ENCODE results near the gene ARHGEF38.
"Not testable (repeated sequence)": the region's sequence is repeated elsewhere in the genome, so short reads cannot be mapped to it uniquely, and the experiment has no call there.

ARHGEF38 gene

DNA sequence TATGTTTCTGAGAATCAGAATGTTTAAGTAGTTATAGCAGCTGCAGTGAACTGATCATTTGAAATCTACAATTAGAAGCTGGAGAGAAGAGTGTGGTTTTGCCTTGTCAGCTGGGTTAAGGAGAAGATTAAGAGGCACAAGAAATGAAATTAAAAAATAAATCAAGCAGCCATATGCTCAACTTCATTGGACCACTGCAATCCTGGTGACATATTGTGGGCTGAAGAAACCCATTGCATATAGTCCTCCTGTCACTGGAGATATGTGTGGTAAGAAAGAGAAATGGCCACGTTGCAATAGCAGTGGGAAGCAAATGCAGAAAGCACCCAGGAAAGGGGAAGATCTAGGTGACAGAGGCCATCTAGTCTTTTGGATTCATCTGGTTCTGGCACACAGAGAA is 93.0 kb downstream of the ARHGEF38 start:
- DNase-seq (ENCODE audit: low read depth, low spot score) = no peak

DNA sequence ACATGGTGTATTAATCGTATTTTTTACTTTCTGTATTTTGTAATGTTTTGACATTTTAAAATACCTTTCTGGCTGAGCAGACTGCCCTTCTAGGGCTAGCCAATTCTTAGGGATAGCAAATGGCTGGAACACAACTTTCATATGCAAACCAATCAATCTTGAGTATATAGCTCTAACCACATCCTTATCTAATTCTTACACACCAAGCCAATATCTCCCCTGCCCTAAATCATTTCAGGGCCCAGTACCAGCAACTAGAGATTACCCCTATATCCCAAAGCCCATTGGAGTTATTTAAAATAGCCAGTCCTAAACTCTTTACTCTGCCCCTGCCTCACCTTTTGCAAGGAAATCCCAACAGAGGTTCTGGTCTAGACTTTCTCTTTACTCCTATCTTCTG is 97.8 kb downstream of the ARHGEF38 start:
- DNase-seq (ENCODE audit: low read depth, low spot score) = no peak

DNA sequence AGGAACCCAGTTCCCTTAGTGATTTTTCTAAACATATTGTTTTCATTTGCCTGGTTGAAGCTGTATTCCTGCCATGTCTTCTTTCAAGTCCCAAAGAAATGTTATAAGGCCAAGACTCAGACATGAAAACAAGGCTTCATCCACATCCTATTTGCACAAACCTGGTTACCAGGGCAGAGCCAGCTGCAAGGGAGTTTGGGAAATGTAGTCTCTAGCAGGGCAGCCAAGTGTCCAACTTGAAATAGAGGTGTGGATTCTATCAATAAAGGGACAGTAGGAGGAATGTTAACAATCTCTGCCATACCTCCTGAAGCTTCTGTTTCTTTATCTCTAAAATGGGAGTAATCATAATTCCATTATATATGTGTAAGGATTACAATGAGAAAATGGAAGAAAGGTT is 99.5 kb downstream of the ARHGEF38 start:
- DNase-seq (ENCODE audit: low read depth, low spot score) = no peak

DNA sequence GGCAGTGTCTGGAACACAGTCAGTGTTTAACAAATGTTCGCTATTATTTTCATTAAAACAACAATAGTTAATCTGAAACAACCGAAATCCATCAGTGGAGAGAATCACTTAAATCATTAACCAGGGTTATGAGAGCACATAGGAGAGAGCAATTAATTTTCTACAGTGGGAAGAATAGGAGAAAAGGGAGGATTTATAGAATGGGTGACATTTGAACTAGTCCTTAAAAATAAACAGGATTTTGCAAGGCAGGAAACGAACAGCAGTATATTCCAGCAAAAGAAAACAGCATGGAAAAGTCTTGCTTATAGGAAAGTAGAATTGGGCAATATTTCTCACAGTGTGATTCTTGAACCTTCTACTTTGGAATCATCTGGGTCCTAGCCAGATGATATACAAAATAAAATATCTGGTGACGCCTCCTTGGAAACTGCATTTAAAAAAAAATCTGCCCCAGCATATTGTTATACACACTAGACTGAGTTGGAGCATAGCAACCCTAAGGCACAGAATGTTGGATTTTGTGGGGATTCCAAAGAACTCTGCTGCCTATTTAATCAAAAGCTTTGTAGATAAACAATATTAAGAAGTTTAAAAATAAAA is 100.0 kb downstream of the ARHGEF38 start:
- no peak for DNase-seq (ENCODE audit: low read depth, low spot score)

DNA sequence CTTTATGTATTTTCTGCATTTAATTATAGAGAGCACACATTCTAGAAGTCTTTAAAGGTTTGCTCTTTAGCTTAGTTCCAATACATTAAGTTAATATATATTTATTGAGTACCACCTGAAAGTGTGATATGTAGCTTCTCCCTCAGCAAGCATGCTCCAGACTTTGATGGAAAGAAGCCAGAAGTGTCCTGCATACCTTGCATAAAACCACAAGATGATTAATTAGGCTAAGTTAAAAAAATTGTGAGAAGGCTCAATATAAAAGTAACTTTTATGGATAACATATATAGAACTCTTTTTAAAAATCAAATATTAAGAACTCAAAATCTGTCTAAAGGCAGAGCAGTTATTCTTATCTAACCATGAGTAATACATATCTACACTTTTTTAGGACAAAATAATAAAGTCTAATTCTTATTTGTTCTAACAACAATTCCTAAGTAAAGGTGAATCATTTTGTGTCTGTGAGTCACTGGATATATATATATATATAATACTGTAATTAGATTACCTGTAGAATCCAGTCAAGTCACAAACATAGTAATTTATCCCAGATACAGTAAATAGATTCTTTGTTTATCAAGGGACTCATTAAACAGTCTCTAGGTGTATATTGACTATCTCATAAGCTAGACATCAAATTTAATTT is 104.8 kb downstream of the ARHGEF38 start:
- no peak for DNase-seq (ENCODE audit: low read depth, low spot score)

DNA sequence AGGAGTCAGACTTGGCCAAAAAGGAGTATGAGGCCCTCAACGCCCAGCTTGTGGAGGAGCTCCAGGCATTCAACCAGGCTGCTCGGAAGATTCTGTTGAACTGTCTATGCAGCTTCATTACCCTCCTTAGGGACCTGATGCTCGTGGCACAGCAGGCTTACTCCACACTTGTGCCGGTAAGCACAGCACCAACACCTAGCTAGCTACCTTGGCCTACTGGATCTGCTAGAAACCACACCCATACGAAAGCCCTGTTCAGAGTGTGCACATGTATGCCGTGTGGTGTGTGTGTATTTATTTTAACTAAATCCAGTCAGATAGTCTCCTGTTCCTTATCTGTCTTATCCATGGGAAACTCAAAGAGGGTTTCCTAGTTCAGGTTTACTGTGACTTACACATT is 106.8 kb downstream of the ARHGEF38 start:
- no peak for DNase-seq (ENCODE audit: low read depth, low spot score)

DNA sequence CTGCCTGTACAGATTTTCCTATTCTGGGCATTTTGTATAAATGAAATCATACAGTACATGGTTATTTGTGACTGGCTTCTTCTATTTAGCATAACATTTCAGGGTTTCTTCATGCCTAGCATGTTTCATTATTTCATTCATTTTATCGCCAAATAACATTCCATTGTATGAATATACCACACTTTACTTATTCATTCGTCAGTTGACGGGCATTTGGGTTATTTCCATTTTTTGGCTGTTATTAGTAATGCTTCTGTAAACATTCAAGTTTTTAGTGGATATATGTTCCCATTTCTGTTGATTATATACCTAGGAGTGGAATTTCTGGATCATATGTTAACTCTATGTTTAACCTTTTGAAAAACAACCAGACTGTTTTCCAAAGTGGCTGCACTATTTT is 108.6 kb downstream of the ARHGEF38 start:
- no peak for DNase-seq (ENCODE audit: low read depth, low spot score)

DNA sequence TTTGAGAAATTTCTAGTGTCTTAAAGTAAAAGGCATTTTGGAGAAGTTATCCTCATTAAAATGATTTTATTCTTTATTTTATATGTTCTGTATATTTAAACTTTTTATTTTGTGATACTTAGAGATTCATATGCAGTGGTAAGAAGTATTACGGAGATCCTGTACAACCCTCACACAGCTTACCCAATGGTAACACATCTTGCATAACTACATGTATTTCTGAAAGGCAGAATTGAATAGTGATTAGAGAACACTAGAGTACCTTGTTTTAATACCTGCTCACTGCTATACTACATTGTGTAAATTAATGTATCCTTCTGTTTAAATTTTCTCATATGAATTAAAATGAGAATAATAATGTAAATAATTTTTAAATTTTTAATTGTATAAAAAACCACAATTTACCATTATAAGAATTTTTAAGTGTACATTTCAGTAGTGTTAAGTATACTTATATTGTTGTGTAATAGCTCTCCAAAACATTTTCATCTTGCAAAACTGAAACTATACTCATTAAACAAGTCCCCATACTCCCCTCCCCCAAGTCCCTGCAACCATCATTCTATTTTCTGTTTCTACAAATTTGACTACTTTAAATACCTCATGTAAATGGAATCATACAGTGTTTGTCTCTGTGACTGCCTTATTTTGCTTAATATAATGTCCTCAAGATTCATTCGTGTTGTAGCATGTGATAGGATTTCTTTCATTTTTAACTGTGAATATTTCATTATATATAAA is 110.7 kb downstream of the ARHGEF38 start:
- no peak for DNase-seq (ENCODE audit: low read depth, low spot score)

DNA sequence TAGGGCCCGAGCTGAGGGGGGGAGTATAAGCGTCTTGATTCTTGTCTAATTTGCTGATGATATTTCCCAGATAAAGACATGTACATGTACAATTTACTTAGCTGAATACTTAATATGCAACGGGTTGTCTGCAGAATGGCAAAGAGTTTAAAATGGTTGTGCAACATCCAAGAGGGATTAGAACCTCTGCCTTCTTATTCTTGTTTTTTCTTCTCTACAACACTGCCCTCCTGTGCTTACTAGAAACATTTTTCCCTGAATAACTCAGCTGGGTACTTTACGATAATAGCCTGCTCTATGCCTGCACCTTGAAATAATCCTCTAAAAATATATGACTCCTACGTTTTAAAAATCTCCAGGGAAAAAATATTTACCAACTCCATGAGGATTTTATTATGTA is 114.3 kb downstream of the ARHGEF38 start:
- no peak for DNase-seq (ENCODE audit: low read depth, low spot score)

DNA sequence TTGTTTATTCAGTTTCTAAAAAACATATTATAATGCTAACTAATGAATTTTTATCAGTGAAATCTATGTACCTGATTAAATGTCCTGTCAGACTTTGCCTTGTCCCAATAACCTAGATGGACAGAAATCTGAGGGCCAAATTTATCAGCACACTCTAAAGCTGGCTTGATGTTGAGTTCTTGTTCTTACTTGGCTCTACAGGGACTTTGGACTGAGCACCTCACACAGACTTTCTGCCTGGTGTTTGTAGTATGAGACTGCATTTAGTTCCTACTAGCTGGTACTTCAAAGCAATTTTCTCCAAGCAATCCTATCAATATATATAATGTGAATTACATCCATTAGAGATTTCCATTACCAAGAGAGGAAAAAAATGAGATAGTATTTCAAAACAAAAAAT is 118.3 kb downstream of the ARHGEF38 start:
- no peak for DNase-seq (ENCODE audit: low read depth, low spot score)

DNA sequence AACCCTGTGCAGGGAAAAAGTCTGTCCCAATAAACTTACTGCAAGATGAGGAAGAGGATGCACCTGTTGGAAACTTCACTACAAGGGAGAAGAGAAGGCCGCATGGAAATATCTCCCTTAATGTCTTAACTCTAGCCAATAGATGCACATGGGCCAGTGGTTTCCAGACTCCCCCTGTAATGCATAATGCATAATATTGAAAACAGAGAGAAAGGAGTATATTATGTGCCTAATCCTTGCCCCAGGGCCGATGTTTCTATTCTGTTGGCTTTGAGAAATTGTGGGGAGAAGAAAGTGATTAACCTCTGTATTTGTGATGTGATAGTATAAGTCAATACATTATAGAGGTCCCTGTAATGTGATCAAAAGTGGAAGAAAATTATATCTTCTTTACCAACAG is 118.9 kb downstream of the ARHGEF38 start:
- DNase-seq (ENCODE audit: low read depth, low spot score) = no peak

DNA sequence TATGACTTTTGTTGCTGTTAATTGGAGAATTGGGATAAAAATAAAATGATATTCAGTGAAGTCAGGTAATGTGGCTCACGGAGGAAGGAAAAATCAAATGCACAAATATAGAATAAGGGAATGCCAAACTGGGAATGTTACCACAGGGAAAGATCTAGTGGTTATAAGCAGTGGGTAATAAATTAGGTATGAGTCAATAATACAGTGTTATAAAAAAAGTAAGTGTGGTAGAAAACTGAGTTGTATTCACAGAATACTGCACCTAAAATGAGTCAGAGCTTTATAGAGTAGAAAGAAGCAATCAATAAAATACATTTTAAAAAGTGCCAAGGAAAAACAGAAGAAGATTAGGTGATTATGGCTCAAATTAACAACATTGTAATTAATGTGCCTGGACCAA is 121.6 kb downstream of the ARHGEF38 start:
- no peak for DNase-seq (ENCODE audit: low read depth, low spot score)

DNA sequence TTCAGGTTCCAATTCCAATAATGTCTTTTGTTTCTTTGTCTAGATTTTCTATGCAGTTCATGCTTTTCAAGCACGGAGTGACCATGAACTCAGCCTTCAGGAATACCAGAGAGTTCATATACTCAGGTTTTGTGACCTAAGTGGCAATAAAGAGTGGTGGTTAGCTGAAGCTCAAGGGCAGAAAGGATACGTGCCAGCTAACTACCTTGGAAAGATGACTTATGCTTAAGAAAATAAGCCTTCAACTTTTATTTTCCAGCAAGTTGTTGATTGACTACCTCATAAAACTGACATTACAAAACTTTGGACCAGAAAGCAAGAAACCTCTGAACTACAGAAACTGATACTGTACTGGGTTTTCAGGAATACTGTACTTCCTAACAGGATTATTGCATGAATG is 125.3 kb downstream of the ARHGEF38 start:
- DNase-seq (ENCODE audit: low read depth, low spot score) = no peak

DNA sequence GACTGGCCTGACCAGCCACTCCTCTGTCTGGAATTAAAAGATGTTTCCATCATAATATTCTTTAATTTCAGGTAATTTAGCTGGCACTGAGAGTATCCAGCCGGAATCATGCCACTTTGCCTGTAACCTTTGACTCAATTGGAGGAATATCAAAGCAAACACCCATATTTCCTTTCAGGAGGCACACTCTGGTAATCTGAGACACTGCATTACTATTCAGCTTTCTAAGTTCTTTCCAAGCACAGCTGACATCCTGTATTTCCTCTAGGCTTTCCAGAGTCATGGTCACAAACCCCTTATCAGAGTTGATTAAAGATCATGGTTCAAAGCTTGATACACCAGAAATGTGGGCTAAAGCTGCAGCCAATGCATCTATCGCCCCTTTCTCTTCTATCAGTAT is 126.8 kb downstream of the ARHGEF38 start:
- no peak for DNase-seq (ENCODE audit: low read depth, low spot score)

DNA sequence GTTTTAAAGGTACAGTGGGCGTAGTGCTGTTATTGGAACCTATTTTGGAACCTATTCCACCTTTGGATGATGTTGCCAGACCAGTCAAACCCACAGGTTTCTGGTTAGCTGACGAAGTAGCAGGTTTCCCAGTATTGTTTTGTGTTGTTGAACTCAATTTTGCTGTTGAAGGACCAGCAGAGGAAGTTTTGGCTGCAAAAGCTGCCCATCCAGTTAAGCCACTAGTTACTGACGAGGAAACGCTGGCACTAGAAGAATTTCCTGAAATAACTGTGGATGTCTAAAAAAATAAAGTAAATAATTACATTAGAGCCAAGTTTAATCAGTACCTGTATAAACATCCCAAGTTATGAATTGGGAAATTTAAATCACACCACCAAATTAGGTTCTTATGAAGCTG is 130.6 kb downstream of the ARHGEF38 start:
- peak; percentile 17 for DNase-seq (ENCODE audit: low read depth, low spot score)

DNA sequence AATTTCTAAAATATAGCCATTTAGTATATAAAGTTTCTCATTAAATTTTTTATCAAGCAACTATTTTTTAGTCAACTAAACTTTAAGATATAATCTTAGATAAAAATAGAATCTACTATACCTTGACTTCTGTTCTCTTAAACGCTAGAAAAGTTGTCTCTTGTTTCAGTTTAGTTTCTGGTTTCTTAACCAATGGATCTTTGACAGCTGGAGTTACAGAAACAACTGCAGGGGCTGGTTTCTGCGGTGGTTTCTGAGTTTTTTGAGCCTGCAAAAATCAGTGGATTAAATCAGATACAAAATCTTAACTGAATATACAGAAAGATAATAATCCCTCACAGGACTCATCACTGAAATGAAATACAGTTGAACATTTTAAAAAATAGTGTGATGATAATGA is 134.2 kb downstream of the ARHGEF38 start:
- no peak for DNase-seq (ENCODE audit: low read depth, low spot score)

DNA sequence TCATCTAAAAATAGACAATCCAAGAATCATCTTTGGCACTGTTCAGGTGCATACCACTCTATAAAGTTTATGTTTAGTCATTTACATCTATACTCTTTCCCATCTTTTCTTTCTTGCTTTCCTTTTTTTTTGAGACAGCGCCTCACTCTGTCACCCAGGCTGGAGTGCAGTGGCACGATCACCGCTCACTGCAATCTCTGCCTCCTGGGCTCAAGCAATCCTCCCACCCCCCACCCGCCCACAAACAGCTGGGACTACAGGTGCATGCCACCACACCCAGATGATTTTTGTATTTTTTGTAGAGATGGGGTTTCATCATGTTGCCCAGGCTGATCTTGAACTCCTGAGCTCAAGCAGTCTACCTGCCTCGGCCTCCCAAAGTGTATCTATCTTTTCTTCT is 142.4 kb downstream of the ARHGEF38 start:
- DNase-seq (ENCODE audit: low read depth, low spot score) = not testable (repeated sequence)

DNA sequence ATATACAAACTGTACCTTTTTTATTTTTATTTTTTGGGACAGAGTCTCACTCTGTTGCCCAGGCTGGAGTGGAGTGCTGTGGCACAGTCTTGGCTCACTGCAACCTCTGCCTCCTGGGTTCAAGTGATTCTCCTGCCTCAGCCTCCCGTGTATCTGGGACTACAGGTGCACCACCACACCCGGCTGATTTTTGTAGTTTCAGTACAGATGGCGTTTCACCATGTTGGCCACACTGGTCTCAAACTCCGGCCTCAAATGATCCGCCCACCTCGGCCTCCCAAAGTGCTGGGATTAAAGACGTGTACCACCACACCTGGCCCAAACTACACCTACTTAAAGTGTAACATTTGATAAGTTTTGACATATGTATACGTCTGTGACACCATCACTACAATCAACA is 143.4 kb downstream of the ARHGEF38 start:
- DNase-seq (ENCODE audit: low read depth, low spot score) = not testable (repeated sequence)

DNA sequence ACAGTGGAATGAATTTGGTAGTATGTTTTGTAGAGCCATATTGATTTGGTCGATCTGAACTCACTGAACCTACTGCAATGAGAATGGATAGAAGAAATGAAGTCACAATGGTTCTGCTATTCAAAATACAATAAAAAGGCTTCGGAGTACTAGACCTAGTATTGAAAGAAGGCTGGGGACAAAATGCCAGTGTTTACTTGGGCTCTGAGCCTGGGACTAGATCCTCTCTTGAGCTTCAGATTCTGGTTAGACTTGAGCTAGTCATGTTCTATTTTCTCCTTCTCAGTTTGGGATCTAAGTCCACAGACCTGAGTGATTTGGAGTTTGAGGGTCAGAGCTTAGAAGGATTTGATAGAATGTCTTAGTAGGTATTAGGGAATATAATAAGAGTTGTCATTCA is 146.2 kb downstream of the ARHGEF38 start:
- DNase-seq (ENCODE audit: low read depth, low spot score) = no peak

DNA sequence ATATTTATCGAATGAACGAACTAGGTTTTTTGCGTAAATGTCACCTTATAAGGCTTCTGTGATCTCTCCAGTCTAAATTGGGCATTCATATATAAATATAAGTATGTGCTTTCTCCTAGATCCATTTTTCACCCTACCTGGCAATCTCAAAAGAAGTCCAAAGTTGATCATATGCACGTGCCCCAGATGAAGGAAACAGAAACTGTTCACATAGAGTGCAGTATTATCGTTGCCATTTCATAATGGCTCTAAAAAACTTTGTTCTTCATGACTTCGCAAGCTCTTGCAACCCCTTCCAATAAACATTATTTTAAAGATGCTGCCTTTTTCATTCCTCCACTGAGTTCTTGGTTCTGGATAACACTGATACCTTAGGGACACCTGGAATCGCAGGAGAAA is 155.4 kb downstream of the ARHGEF38 start:
- no peak for DNase-seq (ENCODE audit: low read depth, low spot score)

DNA sequence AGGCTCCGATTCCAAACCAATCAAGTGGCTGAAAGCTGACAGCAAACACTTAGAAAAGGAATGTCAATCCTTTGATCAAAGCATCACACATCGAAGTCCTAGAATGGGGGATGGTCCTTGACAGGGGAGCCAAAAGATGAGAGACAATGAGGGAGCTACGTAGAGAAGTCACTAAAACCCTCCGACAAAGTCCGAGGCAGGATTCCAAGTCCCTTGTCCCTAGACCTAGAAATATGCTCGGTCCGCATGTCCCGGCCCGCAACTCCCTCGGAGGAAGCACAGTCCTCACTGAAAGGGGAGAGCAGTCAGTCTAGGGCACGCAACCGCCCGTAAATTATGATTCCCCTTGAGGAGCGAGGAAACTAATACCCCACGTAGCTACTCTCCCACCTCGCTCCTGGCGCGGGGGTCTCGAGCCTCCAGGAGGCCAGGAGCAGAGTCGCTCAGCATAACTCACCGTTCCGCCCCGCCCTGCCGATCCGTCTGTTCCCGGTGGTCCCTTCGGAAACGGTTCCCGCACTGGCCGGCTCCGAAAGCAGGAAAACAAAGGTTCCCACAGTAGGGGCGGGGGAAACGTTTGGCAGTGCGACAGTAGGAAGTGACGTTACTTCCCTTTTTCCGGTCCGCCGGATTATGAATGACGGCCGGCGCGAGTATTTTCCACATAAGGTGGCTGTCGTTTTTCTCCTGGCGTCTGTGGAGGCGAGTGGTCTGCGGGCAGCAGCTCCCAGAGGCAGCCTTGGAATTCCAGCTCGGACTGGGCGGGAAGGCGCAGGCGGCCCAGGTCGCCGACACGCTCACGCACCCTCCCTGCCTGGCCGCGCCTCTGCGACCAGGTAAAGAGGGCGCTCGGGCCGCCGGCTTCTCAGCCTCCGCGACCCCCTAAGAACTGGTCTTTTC is 156.0 kb downstream of the ARHGEF38 start, which contains the start of the genes GSTCD and INTS12:
Gene GSTCD, plus strand, starts transcription at position 604 of the 900 bp plus-strand sequence. CDS start 8,830 bp downstream, outside the sequence.
Gene INTS12, minus strand, starts transcription at position 509 of the 900 bp plus-strand sequence. CDS start 8,684 bp downstream, outside the sequence.
- DNase-seq (ENCODE audit: low read depth, low spot score) = peak; percentile 96

DNA sequence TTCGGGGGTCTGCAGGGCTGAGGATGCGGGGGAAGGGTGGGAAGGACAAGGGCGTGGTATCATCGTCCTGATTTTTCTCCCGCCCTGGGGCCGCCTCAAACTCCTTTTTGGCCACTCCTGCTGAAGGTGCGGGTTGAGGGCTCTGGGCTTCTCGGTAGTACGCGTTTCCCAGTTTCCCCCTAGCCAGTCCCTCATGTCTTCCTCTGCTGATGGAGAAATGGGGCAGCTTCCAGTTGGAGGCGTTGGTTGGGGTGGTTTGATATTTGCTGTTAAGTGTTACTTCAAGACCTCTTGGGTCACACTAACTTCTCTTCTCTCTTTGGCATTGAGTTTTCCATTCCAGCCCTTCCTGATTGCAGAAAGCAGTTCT is 156.6 kb downstream of the ARHGEF38 start:
- DNase-seq (ENCODE audit: low read depth, low spot score) = no peak

Data from ELF-1 (cell line).